ENCODE data around the gene SEPHS1. TPM values are rescaled to one million over a fixed set of nuclear protein-coding genes. Genes with fewer than 3 reads are reported as not detected.

SEPHS1 gene
- polyA plus RNA-seq, 1 of the 3 experiments (the other 2 are of a cell fraction), result 64.8 TPM

DNA sequence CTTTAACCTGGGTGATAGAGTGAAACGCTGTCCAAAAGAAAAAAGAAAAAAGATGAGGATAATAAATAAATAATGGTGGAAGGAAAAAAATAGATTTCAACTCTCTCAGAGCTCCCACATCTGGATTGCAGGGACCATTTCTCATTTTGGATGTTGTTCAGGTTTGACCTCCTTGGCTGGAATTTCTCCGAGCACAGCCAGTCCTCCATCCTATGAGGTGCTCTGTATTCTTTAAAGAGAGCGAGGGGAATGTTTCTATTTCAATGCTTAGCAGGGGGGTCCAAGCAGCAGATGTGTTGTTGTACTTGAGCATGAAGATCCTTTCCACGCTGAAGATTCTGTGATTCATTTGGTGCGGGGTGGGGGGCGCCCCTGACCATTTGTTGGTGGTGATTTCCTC lies 17.7 kb upstream of the SEPHS1 start (continued):
- TF ChIP-seq IRF3 (IDR thresholded peaks at IDR 0.05; ENCODE audit: low read depth, low read length) (no peak), EP300 (IDR thresholded peaks at IDR 0.05; ENCODE audit: borderline replicate concordance in 1 of 2, low read depth in 1 of 2, low read length in 1 of 2) (no peak), NFIC (IDR thresholded peaks at IDR 0.05; ENCODE audit: borderline replicate concordance) (no peak), GATA2 (CRISPR knock-in tag; IDR thresholded peaks at IDR 0.05) (no peak), MXI1 (IDR thresholded peaks at IDR 0.05; ENCODE audit: low read depth, low read length) (no peak), TEAD4 (IDR thresholded peaks at IDR 0.05; ENCODE audit: borderline replicate concordance, insufficient read depth) (no peak)
- TF ChIP-seq, protein P1, sequence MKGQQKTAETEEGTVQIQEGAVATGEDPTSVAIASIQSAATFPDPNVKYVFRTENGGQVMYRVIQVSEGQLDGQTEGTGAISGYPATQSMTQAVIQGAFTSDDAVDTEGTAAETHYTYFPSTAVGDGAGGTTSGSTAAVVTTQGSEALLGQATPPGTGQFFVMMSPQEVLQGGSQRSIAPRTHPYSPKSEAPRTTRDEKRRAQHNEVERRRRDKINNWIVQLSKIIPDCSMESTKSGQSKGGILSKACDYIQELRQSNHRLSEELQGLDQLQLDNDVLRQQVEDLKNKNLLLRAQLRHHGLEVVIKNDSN (IDR thresholded peaks at IDR 0.05; ENCODE audit: borderline replicate concordance, low read depth), result no peak

DNA sequence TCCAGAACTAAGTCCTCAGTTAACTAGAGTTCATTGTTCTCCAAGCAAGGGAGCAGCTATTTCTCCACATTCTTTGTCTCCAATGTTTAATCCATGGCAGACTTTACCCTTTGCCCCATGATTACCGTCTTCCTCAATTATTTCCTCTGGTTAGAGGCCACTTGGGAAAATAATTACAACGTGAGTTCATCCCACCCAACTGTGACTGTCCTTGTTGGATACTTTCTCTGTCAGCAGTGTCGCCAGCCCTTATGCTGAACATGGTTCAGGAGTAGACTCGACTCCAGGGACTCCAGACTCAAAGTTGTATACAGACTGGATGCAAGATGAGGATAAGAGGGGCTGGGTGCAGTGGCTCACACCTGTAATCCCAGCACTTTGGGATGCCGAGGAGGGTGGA lies 17.1 kb upstream of the SEPHS1 start:
- H2AFZ ChIP-seq (ENCODE audit: low read depth), result no peak overlapping the region
- CTCF ChIA-PET, result interaction anchor here (1.1 to 2.4 kb wide), 2 partner anchors 75 to 172 kb away, joined by 3 to 8 read pairs; no protein-coding TSS in a partner anchor
- no peaks in the 10 kb centered on the region for H3K36me3 ChIP-seq (replicated peaks in 1 of 2; ENCODE audit: control insufficient read depth in 1 of 2, insufficient read depth in 2 of 2, low read length in 1 of 2)
- WGBS (ENCODE audit: low lambda C conversion rate), result 43% methylated on average over 5 of the region's 5 CpGs
- POLR2A ChIA-PET, result no interaction called here
- H3K4me3 ChIP-seq (ENCODE audit: low read depth in 2 of 2, low read length in 1 of 2), result no peak overlapping the region
- no peaks in the 10 kb centered on the region for H3F3A ChIP-seq (replicated peaks; ENCODE audit: insufficient read depth)
- H3K27ac ChIP-seq (ENCODE audit: low read depth in 2 of 2, low read length in 1 of 2), result no peak overlapping the region
- H3K4me1 ChIP-seq (ENCODE audit: control insufficient read depth in 1 of 2, insufficient read depth in 2 of 2, low read depth in 1 of 2, low read length in 1 of 2), result no peaks in the 10 kb centered on the region
- no peaks in the 10 kb centered on the region for H3K9me2 ChIP-seq
- H4K20me1 ChIP-seq (ENCODE audit: insufficient read depth), result no peaks in the 10 kb centered on the region
- no peak overlapping the region for H3K4me2 ChIP-seq
- no peaks in the 10 kb centered on the region for H3K79me2 ChIP-seq (ENCODE audit: insufficient read depth)
- TF ChIP-seq CHD2 (IDR thresholded peaks at IDR 0.05; ENCODE audit: low read length, partially characterized antibody) (no peak), NRF1 (IDR thresholded peaks at IDR 0.05; ENCODE audit: low read depth, low read length) (no peak), FOXJ3 (CRISPR knock-in tag; IDR thresholded peaks at IDR 0.05) (no peak), IRF3 (IDR thresholded peaks at IDR 0.05; ENCODE audit: low read depth, low read length) (no peak), RFX5 (IDR thresholded peaks at IDR 0.05; ENCODE audit: low read length) (no peak), NFIC (IDR thresholded peaks at IDR 0.05; ENCODE audit: borderline replicate concordance) (no peak), MXI1 (IDR thresholded peaks at IDR 0.05; ENCODE audit: low read depth, low read length) (no peak), FOXM1 (IDR thresholded peaks at IDR 0.05; ENCODE audit: low read depth) (no peak), ZBTB33 (IDR thresholded peaks at IDR 0.05; ENCODE audit: borderline replicate concordance, low read depth) (no peak), TEAD4 (IDR thresholded peaks at IDR 0.05; ENCODE audit: borderline replicate concordance, insufficient read depth) (no peak)
- TF ChIP-seq, protein P2, sequence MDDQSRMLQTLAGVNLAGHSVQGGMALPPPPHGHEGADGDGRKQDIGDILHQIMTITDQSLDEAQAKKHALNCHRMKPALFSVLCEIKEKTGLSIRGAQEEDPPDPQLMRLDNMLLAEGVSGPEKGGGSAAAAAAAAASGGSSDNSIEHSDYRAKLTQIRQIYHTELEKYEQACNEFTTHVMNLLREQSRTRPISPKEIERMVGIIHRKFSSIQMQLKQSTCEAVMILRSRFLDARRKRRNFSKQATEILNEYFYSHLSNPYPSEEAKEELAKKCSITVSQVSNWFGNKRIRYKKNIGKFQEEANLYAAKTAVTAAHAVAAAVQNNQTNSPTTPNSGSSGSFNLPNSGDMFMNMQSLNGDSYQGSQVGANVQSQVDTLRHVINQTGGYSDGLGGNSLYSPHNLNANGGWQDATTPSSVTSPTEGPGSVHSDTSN (IDR thresholded peaks at IDR 0.05), result no peak
- TF ChIP-seq, protein P3, sequence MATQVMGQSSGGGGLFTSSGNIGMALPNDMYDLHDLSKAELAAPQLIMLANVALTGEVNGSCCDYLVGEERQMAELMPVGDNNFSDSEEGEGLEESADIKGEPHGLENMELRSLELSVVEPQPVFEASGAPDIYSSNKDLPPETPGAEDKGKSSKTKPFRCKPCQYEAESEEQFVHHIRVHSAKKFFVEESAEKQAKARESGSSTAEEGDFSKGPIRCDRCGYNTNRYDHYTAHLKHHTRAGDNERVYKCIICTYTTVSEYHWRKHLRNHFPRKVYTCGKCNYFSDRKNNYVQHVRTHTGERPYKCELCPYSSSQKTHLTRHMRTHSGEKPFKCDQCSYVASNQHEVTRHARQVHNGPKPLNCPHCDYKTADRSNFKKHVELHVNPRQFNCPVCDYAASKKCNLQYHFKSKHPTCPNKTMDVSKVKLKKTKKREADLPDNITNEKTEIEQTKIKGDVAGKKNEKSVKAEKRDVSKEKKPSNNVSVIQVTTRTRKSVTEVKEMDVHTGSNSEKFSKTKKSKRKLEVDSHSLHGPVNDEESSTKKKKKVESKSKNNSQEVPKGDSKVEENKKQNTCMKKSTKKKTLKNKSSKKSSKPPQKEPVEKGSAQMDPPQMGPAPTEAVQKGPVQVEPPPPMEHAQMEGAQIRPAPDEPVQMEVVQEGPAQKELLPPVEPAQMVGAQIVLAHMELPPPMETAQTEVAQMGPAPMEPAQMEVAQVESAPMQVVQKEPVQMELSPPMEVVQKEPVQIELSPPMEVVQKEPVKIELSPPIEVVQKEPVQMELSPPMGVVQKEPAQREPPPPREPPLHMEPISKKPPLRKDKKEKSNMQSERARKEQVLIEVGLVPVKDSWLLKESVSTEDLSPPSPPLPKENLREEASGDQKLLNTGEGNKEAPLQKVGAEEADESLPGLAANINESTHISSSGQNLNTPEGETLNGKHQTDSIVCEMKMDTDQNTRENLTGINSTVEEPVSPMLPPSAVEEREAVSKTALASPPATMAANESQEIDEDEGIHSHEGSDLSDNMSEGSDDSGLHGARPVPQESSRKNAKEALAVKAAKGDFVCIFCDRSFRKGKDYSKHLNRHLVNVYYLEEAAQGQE (IDR thresholded peaks at IDR 0.05; ENCODE audit: low read depth, low read length), result no peak
- TF ChIP-seq, protein P4, sequence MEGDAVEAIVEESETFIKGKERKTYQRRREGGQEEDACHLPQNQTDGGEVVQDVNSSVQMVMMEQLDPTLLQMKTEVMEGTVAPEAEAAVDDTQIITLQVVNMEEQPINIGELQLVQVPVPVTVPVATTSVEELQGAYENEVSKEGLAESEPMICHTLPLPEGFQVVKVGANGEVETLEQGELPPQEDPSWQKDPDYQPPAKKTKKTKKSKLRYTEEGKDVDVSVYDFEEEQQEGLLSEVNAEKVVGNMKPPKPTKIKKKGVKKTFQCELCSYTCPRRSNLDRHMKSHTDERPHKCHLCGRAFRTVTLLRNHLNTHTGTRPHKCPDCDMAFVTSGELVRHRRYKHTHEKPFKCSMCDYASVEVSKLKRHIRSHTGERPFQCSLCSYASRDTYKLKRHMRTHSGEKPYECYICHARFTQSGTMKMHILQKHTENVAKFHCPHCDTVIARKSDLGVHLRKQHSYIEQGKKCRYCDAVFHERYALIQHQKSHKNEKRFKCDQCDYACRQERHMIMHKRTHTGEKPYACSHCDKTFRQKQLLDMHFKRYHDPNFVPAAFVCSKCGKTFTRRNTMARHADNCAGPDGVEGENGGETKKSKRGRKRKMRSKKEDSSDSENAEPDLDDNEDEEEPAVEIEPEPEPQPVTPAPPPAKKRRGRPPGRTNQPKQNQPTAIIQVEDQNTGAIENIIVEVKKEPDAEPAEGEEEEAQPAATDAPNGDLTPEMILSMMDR (IDR thresholded peaks at IDR 0.05), result no peak
- no peaks in the 10 kb centered on the region for H3K27me3 ChIP-seq (ENCODE audit: insufficient read depth)
- H3K9me3 ChIP-seq, result no peaks in the 10 kb centered on the region
- no peak overlapping the region for H3K9ac ChIP-seq
- DNase-seq, result no peak

Data from SK-N-SH (cell line).